Erythroblast (primary cell): ENCODE measurements around the gene KCNK4.

Experiments
- GATA1 ChIP-seq: IDR thresholded peaks from 2 replicates; pipeline ENCODE4 v1.6.1; 2011; ENCODE audit warnings: low read depth, mild to moderate bottlenecking, control low read depth, low read length, moderate library complexity
- POLR2A ChIP-seq: IDR thresholded peaks from 2 replicates; pipeline ENCODE4 v1.6.1; 2011; ENCODE audit warnings: mild to moderate bottlenecking, low read length

- TF ChIP-seq POLR2A (no peak), GATA1 (no peak)
Measured at GRCh38 chr11:64338716-64339115, 47.6 kb downstream of the KCNK4 start.
